NB4 (cell line): ENCODE measurements around the gene TMEM238.
"Not testable (repeated sequence)": the region's sequence is repeated elsewhere in the genome, so short reads cannot be mapped to it uniquely, and the experiment has no call there.

ENCODE experiments used
- DNase-seq: peaks from one replicate; pipeline ENCODE4 v3.0.0; 2010; ENCODE audit warnings: low read depth
- H3K4me3 ChIP-seq: one replicate; pipeline ENCODE4 v1.5.1; 2011; ENCODE audit warnings: mild to moderate bottlenecking, low read depth, low read length, moderate library complexity
- MYC ChIP-seq: IDR thresholded peaks from 2 replicates; pipeline ENCODE4 v1.6.1; 2011; ENCODE audit warnings: low read depth, low read length
- POLR2A ChIP-seq: IDR thresholded peaks from 2 replicates; pipeline ENCODE4 v1.6.1; 2011; ENCODE audit warnings: mild to moderate bottlenecking; ENCODE audit not compliant: insufficient read length; ENCODE audit errors: extremely low read depth
- TF ChIP-seq, protein P1 (sequence below): IDR thresholded peaks from one replicate; pipeline ENCODE4 v1.5.1; 2012; ENCODE audit warnings: low read depth, low read length
- TF ChIP-seq, protein P2 (sequence below): IDR thresholded peaks from 2 replicates; pipeline ENCODE4 v1.6.1; 2011; ENCODE audit warnings: low read depth, low read length

TMEM238 gene

DNA sequence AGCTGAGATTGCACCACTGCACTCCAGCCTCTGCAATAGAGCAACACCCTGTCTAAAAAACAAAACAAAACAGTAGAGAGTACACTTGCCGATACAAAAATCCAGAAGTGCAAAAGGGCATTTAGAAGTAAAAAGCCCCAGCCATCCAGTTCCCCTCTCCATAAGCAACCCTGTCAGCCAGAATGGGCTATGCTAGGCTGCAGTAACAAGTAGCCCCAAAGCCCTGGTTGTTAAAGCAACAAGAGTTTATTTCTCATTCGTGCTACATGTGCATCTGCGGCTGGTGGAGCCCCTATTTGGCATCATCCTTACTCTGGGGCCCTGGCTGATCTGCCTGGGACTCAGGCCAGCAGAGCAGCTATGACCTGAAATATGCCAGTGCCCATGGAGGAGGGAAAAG lies 40.4 kb upstream of the TMEM238 start:
- TF ChIP-seq MYC, result no peak
- TF ChIP-seq, protein P1, sequence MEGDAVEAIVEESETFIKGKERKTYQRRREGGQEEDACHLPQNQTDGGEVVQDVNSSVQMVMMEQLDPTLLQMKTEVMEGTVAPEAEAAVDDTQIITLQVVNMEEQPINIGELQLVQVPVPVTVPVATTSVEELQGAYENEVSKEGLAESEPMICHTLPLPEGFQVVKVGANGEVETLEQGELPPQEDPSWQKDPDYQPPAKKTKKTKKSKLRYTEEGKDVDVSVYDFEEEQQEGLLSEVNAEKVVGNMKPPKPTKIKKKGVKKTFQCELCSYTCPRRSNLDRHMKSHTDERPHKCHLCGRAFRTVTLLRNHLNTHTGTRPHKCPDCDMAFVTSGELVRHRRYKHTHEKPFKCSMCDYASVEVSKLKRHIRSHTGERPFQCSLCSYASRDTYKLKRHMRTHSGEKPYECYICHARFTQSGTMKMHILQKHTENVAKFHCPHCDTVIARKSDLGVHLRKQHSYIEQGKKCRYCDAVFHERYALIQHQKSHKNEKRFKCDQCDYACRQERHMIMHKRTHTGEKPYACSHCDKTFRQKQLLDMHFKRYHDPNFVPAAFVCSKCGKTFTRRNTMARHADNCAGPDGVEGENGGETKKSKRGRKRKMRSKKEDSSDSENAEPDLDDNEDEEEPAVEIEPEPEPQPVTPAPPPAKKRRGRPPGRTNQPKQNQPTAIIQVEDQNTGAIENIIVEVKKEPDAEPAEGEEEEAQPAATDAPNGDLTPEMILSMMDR, result no peak
- TF ChIP-seq, protein P2, sequence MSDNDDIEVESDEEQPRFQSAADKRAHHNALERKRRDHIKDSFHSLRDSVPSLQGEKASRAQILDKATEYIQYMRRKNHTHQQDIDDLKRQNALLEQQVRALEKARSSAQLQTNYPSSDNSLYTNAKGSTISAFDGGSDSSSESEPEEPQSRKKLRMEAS, result no peak
- DNase-seq, result no peak
- no peak overlapping the region for H3K4me3 ChIP-seq

DNA sequence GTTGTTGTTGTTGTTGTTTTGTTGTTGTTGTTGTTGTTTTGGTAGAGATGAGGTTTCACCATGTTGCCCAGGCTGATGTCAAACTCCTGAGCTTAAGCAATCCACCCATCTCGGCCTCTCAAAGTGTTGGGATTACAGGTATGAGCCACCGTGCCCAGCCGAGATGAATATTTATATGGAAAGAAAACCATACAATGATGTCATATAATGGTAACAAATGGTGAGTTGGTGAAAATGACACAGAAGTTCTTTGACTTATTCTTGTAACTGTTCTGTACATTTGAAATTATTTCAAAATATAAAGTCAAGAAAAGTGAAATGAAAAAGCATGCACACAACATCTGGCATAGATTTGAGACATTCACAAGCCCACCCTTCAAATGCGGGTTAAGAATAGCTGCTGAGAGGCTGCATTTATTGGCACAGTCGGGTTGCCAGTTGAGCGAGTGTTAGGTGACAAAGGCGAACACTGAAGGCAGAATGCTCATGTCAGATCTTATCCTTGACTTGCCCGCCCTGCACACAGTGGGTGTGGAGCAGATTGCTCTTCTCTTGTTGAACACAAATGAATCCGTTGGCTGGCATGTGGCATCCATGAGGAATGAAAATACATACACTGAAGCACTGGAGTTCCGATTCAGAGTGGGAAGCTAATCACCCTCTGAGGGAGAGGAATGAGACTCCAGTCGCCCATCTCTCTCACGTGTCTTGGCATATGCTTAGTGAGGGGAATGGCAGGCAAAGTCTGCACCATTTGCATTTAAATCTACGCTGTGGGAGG lies 39.3 kb upstream of the TMEM238 start:
- H3K4me3 ChIP-seq, result no peak overlapping the region
- TF ChIP-seq POLR2A (no peak), MYC (no peak)
- TF ChIP-seq, protein P2, result no peak
- TF ChIP-seq, protein P1, result no peak
- no peak for DNase-seq

DNA sequence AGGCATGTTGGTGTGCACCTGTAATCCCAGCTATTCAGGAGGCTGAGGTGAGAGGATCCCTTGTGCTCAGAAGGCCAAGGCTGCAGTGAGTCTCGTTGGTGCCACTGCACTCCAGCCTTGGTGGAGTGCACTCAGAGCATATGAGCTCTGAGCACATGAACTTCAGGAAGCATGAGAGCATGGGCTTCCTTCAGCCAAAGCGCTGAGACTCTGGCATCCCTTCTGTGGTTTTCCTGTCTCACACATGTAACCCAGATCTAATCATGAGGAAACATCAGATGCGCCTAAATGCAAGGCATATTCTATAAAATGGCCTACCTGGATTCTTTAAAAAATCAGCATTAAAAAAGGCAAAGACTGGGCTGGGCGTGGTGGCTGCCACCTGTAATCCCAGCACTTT lies 37.2 kb upstream of the TMEM238 start:
- not testable (repeated sequence) for H3K4me3 ChIP-seq, DNase-seq
- TF ChIP-seq, protein P2, result 0 out of 2 replicates have a peak, but pooled peaks have one; percentile 24

DNA sequence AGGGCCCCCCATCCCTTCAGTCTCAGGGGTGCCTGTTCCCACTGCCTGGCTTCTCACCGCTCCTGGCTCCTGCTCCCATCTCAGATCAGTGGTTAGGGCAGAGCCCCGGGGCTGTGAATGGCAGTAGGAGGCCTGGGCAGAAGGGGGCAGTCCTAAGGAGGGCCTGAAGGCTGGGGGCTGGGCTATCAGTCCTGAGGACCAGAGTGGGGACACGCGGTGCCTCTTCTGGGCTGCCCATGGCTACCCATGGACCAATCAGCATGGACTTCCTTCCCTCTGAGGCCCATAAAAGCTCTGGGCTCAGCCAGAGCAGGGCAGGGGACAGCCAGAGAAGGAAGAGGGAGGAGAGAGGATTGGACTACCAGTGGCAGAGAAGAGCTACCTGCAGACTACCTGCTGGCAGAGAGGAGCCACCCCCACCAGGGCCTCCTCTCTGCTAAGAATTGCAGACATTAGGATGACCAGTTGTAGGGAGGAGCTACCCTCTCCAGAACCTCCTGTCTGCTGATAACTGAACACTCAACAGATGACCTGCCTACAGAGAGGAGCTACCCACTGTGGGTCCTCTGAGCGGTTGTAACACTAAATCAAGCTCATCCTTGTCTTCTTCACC lies 35.6 kb upstream of the TMEM238 start:
- no peak for TF ChIP-seq POLR2A
- TF ChIP-seq, protein P2, result no peak
- no peak for TF ChIP-seq MYC
- TF ChIP-seq, protein P1, result no peak
- DNase-seq, result no peak

DNA sequence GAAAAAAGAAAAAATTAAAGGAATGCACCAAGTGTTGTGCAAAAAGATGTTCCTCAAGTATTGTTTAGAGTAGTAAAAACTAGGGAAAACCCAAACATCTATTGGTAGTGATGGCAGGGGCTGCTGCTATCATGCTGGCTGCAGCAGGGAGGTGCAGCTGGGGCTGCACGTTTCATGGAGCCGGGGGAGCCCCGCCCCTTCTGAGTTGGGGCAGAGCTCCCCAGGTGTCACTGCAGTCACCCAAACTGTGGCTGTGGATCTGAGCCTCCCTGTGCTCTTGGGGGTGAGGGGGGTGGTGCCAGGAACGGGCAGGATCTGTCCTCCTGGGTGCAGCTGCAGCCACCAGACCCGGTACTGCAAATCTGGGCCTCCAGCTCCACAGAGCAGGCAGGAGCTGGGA lies 35.0 kb upstream of the TMEM238 start:
- TF ChIP-seq POLR2A, result no peak
- TF ChIP-seq, protein P2, result no peak
- TF ChIP-seq, protein P1, result no peak
- TF ChIP-seq MYC, result no peak
- no peak for DNase-seq
- no peak overlapping the region for H3K4me3 ChIP-seq

More for the DNA sequence above, 35.6 kb upstream of the TMEM238 start:
- H3K4me3 ChIP-seq, result no peak overlapping the region

DNA sequence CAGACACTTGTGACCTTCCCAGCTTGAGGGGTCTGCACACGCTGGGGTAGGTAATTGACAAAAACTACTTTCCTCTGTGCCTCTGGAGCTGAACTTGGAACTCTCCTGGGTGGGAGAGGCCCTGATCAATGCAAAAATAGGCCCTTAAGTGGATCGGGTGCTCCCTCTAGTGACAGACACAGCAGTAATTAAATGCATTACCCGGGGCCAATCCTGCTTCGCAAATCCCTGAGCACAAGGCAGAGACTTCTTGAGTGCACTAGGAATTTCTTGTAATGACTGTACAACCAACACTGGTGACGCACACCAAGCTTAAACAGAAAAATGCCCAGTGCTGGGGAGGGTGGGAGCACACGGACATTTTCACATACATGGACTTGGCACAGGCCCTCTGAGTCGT lies 34.1 kb upstream of the TMEM238 start:
- peak; percentile 72 for DNase-seq
- no peak overlapping the region for H3K4me3 ChIP-seq
- TF ChIP-seq, protein P2, result no peak
- TF ChIP-seq, protein P1, result peak; percentile 47
